ENCODE measurements around the gene GREB1.

GREB1 gene

DNA sequence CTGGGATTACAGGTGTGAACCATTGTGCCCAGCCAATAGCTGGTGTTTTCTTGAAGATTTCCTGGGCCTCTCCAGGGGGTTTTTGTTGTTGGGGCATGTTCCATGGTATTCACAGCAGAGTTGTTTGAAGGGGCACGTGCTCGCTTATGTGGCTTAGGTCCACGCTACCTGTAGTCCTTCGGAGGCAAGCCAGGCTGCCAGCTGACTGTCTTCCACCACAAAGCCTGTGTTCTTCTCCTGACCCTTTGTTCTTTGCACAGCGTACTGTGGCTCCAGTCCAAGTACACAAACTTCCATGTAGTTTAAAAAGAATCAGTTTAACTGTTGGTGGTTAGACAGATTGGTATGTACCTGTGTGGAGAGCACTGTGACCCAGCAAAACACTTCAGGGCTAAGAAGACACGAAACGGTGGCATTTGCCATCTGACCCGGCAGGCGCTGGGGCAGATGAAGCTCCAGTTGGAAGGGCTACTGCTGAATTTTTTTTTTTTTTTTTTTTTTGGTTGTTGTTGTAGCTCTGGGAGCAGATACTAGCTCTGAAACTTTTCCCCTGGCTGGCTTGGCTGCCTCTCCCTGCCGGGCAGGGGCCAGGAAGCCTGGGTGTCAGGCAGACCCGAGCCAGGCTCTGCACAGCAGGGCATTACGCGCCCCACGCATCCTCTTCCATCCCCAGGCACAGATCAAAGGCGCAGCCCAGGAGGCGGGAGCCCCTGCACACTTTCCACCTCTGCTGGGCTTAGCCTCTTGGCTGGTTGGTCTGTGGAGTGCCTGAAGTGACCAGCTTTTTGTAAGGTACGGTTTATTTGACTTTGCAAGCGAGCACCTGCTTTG lies 5.7 kb downstream of the GREB1 start:
- DNase-seq: peak; percentile 9

DNA sequence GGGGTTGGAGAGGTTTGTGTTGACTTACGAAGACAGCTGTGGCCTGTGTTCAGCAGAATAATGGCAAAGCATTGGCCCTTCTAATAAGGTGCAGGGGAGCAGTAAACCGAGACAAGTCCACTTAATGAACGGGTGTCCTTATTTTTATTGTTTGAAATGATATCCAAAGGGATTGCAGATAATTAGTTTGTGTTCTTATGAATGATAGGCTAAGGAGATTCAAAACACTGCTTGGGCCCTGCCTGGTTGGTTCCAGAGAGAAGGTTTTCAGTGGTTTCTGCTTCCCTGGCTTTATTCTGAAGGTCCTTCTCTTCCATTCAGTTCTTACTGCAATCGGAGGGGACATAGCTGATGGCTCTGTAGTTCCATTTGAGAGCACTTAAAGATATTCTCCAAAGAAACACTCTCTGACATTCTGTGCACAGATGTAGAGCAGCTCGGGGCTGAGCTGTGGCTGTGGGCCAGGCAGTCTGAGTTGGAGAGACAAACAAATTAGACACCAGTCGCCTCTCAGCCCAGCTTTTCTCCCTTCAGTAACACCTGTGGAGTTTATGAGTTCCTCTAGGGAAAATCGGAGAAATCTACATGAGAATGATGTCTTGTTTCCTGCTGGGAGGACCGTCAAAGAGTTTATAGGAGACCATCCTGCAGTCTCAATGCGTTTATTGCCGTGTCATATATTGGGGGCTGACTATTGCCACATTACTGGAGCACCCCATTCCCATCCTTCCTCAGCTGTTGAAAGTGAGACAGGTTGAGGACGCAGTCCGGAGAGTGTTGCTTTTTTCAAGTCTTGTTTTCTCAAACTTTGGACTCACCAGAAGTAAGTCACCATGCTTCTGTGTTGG lies 6.5 kb downstream of the GREB1 start:
- DNase-seq: no peak

DNA sequence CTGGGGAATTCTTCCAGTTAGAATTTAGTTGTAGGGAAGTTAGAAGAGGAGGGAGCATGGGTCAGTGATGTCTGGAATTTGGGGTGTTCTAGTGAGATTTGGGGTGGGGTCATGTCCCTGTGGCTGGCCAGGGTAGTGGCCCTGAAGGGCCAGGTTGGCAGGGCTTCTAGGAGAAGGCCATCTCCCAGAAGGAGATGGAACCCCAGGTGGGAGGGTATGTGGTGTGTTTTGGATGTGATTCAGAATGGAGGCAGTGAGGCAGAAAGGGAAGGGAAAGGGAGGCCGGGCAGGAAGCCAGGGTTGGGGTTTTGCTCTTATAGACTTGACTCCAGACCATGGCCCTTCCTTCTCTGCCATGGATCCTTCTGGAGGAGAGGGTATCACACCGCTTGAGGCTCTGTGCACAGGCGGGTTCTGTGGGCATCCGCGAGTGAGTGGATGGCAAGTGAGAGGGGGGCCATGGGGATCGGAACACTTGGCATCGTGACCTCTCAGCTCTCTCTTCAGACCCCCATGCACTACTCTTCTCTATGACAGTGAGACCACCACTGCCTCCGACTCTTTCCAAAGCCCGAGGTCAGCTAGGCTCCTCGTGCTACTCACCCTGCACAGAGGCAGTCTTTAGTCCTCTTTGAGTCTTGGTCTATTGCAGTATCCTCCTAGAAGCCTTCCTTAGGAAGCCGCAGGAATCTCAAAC lies 7.3 kb downstream of the GREB1 start:
- DNase-seq: no peak

DNA sequence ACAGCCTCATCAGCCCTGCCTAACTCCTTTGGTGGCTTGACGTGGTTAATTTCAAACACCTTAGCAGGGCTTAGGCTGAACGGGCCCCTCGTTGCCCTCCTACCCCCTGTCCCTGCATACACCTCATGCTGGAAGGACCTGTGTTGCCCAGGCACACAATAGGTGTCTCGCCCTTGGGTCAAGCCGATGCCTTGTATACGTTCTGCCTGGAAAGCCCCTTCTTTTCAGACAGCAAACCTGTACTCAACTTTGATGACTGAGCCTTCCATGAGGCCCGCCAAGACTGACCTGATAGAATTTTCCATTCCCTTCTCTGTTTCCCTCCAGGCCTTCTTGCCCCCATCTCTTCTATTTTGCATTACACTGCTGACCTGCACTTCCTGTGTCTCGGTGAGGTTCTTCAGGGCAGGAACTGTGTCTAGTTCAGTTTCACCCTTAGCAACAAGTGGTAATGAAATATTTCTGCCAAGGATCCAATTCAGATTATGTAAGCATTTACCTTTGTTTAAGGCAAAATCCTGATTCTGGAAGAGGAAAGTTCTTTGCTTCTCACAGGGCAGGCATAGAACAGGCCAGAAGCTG lies 7.9 kb downstream of the GREB1 start:
- DNase-seq: no peak

DNA sequence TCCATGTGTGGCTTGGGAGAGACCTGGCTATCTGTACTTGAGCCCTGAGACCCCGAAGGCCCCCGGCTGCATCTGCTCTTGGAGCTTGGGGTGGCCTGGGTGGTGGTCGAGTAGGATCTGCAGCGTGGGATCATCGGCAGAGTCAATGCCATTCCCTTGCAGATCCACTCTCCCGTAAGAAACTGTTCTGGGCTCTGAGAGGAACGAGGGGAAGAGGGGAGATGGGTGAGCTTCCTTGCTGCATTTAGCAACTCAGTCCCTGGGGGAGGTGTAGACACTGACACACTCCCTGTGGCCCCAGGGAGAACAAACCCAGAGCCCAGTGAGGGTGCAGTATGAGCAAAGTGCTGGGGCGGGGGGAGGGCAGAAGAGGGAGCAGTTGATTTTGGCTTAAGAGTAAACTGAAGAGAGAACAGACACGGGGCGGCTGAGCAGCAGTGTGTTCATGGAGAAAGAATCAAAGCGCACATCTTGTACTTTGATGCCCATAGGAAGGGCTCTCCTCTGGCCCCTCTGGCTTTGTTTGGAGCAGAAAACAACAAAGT lies 8.5 kb downstream of the GREB1 start:
- peak; percentile 27 for DNase-seq

DNA sequence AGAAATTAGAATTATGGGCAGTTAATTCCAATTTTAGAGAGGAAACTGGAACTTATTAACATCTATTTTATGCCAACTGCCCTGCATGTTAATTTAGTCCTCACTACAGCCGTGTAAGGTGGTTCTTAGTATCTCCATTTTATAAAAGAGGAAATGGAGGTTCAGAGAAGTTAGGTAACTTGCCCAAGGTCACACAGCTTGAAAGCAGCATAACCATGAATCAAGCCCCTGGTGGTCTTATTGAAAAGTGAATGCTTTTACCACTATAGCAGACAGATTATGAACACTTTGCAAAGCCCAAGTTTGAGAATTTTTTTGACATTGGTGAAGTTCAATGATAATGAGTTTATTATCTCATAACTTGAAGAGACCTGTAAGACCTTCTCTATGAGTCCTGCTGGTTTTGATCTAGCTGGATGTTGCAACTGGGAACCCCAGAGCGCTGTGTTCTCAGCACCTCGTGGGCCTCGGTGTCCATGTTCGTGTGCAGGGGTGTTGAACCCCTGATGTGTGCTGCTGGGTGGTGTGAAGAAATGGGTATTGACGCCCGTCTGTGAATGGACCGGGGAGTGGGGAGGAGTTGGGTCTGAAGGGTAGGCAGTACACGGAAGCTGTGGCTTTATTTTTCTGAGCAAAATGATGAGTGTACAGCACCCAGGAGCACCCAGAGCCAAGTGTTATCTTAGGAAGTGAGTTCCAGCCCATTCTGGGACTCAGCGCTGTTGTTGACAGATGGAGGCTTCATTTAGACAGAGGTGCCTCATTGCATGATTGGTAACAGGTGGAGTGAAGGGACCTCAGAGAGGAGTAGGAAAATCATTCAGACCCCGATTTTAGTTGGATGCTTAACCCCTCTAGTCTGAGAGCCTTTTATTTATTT lies 9.7 kb downstream of the GREB1 start:
- DNase-seq: no peak

DNA sequence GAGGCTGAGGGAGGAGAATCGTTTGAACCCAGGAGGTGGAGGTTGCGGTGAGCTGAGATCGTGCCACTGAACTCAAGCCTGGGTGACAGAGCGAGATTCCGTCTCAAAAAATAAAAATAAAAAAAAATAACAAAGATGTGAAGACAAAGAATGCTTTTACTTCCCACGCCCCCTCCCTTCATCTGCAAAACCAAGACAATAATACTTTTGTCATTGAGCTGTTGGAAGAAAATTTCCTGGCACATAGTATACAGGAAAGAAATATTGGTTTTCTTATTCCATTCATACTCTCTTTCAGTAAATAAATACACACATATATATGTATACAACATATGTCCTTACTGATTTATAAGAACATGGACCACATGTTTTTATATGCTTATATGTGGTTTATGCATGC lies 12.2 kb downstream of the GREB1 start:
- no peak for DNase-seq

DNA sequence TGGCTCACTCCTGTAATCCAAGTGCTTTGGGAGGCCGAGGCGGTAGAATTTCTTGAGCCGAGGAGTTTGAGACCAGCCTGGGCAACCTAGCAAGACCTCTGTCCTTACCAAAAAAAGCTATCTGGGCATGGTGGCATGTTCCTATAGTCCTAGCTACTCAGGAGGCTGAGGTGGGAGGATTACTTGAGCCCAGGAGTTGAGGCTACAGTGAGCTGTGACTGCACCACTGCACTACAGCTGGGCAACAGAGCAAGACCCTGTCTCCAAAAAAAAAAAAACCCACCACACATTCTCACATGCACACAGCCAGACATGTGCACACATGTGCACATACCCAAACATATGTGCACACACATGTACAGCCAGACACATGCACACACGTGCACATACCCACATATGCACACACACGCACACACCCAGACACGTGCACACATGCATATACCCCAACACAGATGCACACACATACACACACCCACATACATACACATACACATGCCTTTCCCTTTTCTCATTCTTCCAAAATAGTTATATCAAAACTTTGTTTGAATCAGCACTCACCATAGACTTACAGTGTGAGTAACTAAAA lies 14.2 kb downstream of the GREB1 start:
- DNase-seq: no peak

DNA sequence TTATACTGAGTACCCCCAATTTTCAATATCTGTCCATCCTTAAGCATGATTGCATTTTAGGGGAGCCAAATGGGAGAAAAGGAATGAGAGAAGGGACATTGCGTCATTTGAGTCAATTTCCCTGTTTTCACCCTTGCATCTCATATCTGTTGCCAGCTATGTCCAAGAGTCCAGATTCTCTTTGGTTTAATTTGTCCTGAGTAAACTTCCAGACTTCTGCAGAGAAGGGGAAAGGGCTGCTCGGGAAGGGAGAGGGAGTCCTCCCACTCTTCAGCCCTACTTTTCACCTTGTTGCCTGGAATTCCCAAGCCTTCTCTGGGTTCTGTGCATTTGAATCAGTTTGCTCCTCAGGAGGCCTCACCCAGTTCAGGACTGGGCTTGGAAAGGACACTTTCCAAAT lies 16.5 kb downstream of the GREB1 start:
- no peak for DNase-seq

DNA sequence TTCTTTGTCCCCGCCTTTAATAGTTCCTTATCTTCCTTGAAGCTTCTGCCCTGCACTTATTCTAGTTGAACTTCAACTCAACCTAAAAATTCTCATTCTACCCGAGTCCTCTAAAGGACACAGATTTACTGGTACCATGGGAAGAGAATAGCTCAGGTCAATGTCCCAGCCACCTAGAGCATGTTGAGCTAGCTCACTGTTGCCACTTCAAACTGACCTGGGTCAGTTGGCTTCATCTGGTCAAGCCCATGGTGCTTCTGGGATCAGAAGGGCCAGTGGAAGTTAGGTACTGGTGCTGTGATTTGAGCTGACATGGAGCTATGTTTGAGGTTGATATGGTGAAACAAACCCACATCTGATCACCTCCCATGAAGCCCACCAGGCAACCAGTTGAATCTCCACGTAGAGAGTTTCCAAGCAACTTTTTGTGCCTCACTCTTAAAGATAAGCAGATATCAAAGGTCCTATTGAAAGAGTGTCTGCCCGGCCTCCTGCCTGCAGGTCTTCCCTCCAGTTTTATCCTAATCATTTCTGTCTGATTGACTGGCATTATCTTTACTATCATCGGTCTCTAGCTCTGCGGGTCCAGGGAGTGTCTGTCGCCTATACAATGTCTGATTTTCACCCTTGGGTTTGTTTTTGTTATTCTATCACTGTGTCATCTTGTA lies 17.2 kb downstream of the GREB1 start:
- DNase-seq: no peak

DNA sequence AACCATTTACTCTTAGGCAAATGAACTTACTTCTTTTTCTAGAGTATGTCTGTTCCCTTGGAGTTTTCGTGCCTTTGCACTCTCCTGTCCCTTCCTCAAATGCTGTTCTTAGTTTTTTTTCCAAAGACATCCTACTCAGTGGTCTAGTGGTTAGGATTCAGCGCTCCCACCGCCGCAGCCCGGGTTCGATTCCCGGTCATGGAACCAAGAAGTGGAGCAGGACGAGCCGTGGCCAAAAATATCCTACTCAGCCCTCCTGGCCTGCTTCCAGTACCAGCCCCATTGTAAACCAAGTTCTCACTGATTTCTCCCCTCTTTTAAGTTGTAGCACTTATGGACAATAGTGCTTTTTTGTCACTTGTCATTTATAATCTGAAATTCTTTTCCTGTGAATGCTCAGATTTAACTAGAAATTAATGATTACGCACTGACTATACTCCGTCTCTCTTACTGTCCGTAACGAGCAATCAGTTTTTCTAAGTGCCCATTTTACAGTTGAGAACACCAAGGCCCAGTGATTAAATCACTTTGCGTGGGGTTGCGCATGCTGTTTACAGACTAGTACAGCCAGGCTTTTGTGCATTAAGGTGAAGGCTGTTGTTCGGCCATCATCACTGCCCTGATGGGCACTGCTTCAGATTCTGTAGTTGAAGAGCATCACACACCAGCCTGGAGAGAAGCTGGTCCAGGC lies 17.9 kb downstream of the GREB1 start:
- no peak for DNase-seq

DNA sequence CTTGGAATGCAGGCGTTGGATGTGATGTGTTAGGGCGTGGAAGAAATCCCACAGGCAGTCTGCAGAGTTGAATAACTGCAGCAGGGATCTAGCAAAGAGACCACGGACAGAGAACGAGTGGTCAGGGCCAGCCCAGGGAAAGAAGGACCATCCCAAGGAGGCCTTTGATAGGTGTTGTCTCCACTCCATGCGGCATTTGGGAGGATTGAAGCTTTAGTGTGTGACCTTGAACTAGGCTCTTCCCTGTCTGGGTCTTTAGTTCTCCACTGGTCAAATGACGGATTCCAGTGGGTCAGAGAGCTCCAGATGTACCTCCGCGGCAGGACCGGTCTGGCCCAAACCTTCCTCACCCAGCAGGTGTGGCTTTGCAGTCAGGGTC lies 18.4 kb downstream of the GREB1 start:
- no peak for DNase-seq

DNA sequence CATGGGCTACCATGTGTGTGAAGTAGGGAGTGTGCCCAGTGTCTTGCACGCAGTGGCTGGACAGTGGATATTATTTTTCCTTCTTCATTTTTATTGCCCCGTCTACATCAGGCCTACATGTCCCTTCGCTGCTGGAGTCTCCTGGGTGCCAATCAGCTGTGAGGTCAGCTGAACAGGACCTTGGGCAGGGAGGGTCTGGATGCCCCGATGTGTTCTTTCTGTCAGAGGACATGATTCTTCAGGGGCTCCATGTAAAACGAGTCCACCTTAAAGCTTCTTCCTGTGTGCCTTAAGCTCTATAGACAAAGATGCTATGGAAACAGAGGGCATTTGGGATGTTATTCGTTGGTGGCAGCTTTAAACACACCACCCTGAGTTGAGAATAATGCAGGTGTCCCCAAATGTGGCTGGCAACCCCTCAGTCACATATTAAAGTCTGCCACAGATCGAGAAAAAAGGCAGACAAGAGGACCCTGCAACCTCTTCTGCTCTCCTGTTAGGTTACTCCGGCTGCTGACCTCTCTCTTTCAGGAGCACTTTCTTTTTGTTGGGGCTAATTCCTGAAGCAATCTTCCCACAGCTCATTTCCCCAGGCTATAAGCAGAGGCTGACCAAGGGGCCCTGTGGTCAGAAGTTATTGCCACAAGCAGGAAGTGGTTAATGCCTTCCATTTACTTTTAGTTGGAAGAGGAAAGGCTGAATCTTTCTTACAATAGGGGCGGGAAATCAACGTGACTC lies 20.0 kb downstream of the GREB1 start:
- DNase-seq: no peak

DNA sequence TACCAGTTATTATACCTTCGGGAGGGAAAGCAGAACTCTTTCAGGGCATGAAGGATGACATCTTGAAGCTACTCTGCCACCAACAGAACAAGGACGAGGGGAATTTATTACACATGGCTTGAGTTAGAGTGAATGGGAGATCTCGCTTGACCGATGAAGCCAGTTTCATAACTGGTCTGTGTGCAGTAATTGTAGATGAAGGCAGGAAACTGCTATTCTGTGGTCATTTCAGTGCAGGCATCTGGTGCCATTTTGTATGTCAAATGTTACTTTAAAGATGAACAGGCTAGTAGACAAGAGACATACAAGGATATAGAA lies 20.5 kb downstream of the GREB1 start:
- DNase-seq: no peak

DNA sequence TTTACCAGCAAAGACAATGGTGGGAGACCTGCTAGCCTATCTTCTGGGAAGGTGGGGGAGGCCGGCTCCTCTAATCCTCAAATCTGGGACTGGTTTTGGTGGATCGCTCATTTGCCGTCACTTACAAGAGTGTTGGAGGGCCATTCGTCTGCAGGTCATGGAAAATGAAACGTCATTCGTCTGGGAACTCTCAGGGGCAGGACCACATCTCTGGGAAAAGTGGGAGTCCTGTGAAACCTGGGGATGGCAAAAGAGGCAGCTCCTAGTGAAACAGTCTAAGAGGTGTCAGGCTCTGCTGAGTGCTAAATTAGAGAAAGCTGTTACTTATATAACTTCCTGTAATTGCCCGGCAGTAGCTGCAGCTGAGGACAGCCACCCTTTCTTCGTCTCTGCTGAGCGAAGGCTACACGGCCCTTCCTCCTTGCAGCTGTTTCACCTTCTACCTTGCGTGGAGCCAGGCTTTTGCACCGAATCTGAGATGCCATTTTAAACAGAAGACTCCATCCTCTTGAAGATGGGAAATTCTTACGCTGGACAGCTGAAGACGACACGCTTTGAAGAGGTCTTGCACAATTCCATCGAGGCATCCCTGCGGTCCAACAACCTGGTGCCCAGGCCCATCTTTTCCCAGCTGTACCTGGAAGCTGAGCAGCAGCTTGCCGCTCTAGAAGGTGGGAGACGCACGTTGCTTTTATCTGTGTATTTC lies 22.4 kb downstream of the GREB1 start:
- DNase-seq: no peak

DNA sequence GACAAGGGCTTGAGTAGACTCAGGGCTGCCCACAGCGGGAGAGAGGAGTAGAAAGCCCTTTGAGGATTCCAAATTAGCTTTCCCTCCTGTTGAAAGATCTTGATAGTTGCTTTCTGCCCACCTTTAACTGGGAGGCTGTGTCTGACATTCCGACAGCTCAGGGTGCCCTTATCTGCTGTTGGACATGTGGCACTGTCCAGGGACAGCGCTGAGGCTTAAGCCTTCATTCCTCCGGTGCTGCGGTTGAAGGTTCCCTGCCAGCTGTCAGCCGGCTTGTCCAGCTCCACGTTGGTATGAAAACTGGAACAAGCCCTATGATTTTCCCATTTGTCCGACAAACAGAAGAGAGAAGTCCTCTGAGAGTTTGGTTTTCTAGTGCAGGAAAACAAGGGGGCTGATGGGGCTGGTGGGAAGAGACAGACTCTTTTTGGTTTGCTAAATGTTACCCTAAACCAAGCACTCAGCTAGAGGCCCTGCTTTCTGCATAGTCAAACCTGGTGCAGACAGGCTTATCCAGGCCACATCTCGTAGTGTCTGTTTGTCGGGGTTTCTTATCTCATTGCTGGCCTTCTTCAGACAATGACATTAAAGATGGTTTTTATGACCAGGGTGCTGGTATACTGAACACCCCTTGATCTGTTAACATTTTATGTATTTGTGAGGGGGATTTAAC lies 24.5 kb downstream of the GREB1 start:
- DNase-seq: no peak

DNA sequence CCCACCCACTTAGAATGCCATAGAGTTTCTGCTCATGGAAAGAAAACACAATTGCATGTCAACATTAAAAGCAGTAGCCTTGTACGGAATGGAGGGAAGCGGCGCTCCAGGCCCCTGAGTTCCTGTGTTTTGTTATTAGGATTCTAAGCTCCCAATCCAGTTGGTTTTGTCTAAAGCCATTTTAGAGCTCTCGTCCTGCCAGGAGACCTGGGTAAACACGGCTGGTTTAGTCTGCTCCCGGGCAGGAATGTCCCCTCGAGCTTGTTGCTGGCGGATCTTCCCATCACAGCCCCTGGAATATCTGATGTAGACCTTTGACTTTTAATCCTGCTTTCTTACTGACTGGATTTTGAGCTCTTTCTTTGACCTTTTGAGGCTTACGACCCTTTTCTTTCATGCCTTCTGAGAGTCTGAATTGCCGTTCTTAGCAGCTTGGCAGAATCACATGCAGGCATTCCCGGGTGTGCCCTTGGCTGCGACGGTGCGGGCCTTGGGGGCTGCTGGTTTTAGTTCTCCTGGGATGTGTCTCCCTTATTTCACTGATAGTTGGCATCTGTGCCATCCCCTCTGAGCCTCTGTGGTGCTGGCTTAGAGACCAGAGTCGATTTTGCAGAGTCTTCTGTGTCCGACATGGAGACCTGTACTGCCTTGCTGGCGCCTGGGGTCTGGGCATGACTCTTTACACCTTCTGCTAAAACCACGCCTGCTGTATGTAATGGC lies 25.4 kb downstream of the GREB1 start:
- DNase-seq: no peak

DNA sequence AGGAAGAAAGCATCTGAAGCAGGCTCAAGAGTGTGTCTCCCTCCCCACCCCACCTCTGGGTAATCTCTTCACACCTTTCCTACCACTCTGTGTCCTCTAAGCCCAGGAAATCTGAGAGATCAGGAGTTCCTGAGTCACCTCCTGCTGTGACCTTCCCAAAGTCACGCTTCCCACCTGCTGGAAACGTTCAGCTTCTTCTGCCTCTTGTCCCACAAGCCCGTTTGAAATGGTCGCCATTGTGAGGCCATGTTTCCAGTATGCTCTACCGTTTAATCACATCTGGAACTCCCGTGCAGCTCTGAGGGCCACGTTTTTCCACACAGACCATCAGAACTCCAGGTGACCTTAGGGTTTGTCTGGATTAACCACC lies 25.9 kb downstream of the GREB1 start:
- no peak for DNase-seq
